GM19239 (cell line): Measurements from ENCODE around the gene PPFIBP1.

Source experiments
- DNase-seq: peaks from one replicate; pipeline ENCODE4 v3.0.0; 2011; ENCODE audit warnings: low spot score; ENCODE audit not compliant: insufficient read length
- FAIRE-seq: peaks from 2 replicates; lab custom pipeline; 2011; peaks lifted over from hg19 to GRCh38; lab: Jason Lieb, UNC

Gene PPFIBP1

GRCh38 chr12:27689558-27690180 is 165.7 kb downstream of the PPFIBP1 start:
- FAIRE-seq (no peak), DNase-seq (no peak)

GRCh38 chr12:27693403-27693802 is 169.4 kb downstream of the PPFIBP1 start:
- FAIRE-seq, result no peak
- DNase-seq, result no peak

GRCh38 chr12:27695556-27696292 is 171.7 kb downstream of the PPFIBP1 start:
- FAIRE-seq (peak; percentile 28), DNase-seq (no peak)

GRCh38 chr12:27696293-27696652 is 172.3 kb downstream of the PPFIBP1 start, which contains the start of gene REP15:
REP15 (plus strand) TSS chr12:27696447; CDS start chr12:27696563, 116 bp downstream.
- DNase-seq (no peak), FAIRE-seq (no peak)

GRCh38 chr12:27696864-27697564 is 173.0 kb downstream of the PPFIBP1 start:
- no peak for DNase-seq
- no peak for FAIRE-seq

GRCh38 chr12:27703720-27704452 is 179.9 kb downstream of the PPFIBP1 start:
- DNase-seq (peak; percentile 35), FAIRE-seq (peak; percentile 88)

GRCh38 chr12:27705263-27705662 is 181.3 kb downstream of the PPFIBP1 start:
- DNase-seq, result no peak
- no peak for FAIRE-seq

GRCh38 chr12:27707216-27707615 is 183.2 kb downstream of the PPFIBP1 start:
- FAIRE-seq, result no peak

GRCh38 chr12:27709212-27709931 is 185.4 kb downstream of the PPFIBP1 start:
- no peak for FAIRE-seq
- no peak for DNase-seq

More at GRCh38 chr12:27707216-27707615, 183.2 kb downstream of the PPFIBP1 start:
- no peak for DNase-seq

- FAIRE-seq, result no peak
- DNase-seq, result no peak
These were observed 186.1 kb downstream of the PPFIBP1 start for GRCh38 chr12:27709932-27710591.

- FAIRE-seq, result peak; percentile 94
These were observed 186.7 kb downstream of the PPFIBP1 start, which contains the start of gene MRPS35 for GRCh38 chr12:27710592-27711316. MRPS35 (plus strand) TSS chr12:27710832; CDS start chr12:27710844, 12 bp downstream.

GRCh38 chr12:27711317-27711682 is 187.3 kb downstream of the PPFIBP1 start:
- peak; percentile 3 for DNase-seq
- peak; percentile 14 for FAIRE-seq

More at GRCh38 chr12:27710592-27711316, 186.7 kb downstream of the PPFIBP1 start, which contains the start of gene MRPS35:
- peak; percentile 71 for DNase-seq

GRCh38 chr12:27711967-27712366 is 188.0 kb downstream of the PPFIBP1 start:
- no peak for FAIRE-seq

GRCh38 chr12:27723212-27723611 is 199.2 kb downstream of the PPFIBP1 start:
- FAIRE-seq, result no peak

More at GRCh38 chr12:27711967-27712366, 188.0 kb downstream of the PPFIBP1 start:
- no peak for DNase-seq

GRCh38 chr12:27730097-27730588 is 206.1 kb downstream of the PPFIBP1 start:
- FAIRE-seq (no peak), DNase-seq (no peak)

More at GRCh38 chr12:27723212-27723611, 199.2 kb downstream of the PPFIBP1 start:
- no peak for DNase-seq

GRCh38 chr12:27732281-27732680 is 208.3 kb downstream of the PPFIBP1 start:
- DNase-seq (no peak), FAIRE-seq (no peak)

- DNase-seq (no peak), FAIRE-seq (peak; percentile 87)
These were observed 209.1 kb downstream of the PPFIBP1 start for GRCh38 chr12:27733052-27733656.

- FAIRE-seq (no peak), DNase-seq (no peak)
These were observed 209.8 kb downstream of the PPFIBP1 start for GRCh38 chr12:27733791-27734190.
